ENCODE measurements around the gene GRB10.

DNA sequence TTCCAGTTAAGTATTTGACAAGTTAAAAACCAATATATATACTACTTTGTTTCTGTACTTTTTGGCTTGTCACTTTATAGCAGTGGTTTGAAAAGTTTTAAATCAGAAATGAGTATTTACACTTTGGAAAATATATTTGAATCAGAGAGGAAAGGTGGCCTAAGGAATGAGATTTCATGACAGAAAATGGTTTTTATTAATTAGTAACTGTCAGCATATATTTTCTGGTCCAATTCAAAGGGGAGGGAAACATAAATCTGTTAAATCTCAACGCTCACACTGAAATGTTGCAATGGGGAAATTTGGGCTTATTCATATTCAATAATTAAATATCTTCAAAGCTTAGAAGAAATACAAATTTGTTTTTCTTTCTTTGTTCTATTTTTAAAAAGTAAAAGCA lies 100.1 kb downstream of the GRB10 start:
- TF ChIP-seq CTCF (IDR thresholded peaks at IDR 0.05) = no peak
- no peak for TF ChIP-seq POLR2A (IDR thresholded peaks at IDR 0.05)

Measured in uterus (tissue), 2 donors.